Kidney (tissue), 14 donors: ENCODE data around the gene FAM76A. TPM values are rescaled to one million over a fixed set of nuclear protein-coding genes. Genes with fewer than 3 reads are reported as not detected.

ENCODE experiments used
- DNase-seq, 5 donors: peaks; one replicate each; pipeline ENCODE4 v3.0.0-alpha.2; 2013 to 2020
- FAIRE-seq: peaks from 2 replicates; lab custom pipeline; 2012; peaks lifted over from hg19 to GRCh38; lab: Jason Lieb, UNC
- H3K27ac ChIP-seq, 2 donors: one replicate each; pipeline ENCODE4 v1.7.0; 2013; ENCODE audit warnings: low read depth in 2 of 2, low read length in 2 of 2, inconsistent platforms in 1 of 2
- H3K27me3 ChIP-seq: one replicate; pipeline ENCODE4 v1.7.1; 2013; ENCODE audit warnings: low read length, inconsistent platforms; ENCODE audit not compliant: control insufficient read depth, insufficient read depth
- H3K36me3 ChIP-seq, 3 donors: one replicate each; pipeline versions ENCODE4 v1.7.0 to v1.7.1; 2013; ENCODE audit warnings: low read length in 3 of 3, control low read depth in 1 of 3, inconsistent platforms in 1 of 3; ENCODE audit not compliant: insufficient read depth in 3 of 3, control insufficient read depth in 2 of 3
- H3K4me1 ChIP-seq, 3 donors: one replicate each; pipeline versions ENCODE4 v1.7.0 to v1.7.1; 2013; ENCODE audit warnings: low read length in 3 of 3, inconsistent platforms in 1 of 3, low read depth in 1 of 3; ENCODE audit not compliant: control insufficient read depth in 2 of 3, insufficient read depth in 2 of 3
- H3K4me3 ChIP-seq, 3 donors: one replicate each; pipeline versions ENCODE4 v1.7.0 to v1.8.1; 2013; ENCODE audit warnings: low read length in 3 of 3, control low read depth in 1 of 3, inconsistent platforms in 1 of 3
- H3K9ac ChIP-seq, 3 donors: one replicate each; pipeline versions ENCODE4 v1.7.0 to v1.7.1; 2013; ENCODE audit warnings: low read length in 3 of 3, control low read depth in 1 of 3, inconsistent platforms in 1 of 3
- H3K9me3 ChIP-seq, 3 donors: one replicate each; pipeline versions ENCODE4 v1.7.0 to v1.7.1; 2013; ENCODE audit warnings: low read length in 3 of 3, control low read depth in 1 of 3, inconsistent platforms in 1 of 3; ENCODE audit not compliant: control insufficient read depth in 2 of 3, insufficient read depth in 1 of 3
- CTCF ChIP-seq: IDR thresholded peaks from 3 replicates; pipeline ENCODE4 v1.5.1; 2012; ENCODE audit warnings: mild to moderate bottlenecking, moderate library complexity, borderline replicate concordance; ENCODE audit not compliant: insufficient read depth; ENCODE audit errors: extremely low read depth
- intact Hi-C: fragments of 100-400 bp; cut with DNase I; formaldehyde crosslinking; loops from one replicate; pipeline ENCODE4 v1.11.1; 2022
- polyA plus RNA-seq: library from polyadenylated mRNA; stranded (reverse); fragments of 350-450 nt; fragmentation: Illumina TruSeq; extraction: RNeasy Lipid Tissue Mini Kit (QIAGEN cat#74804); gene quantifications from one replicate; pipeline ENCODE4 v1.2.3, GENCODE V29; 2014; ENCODE audit warnings: low read depth, low replicate concordance; ENCODE audit not compliant: insufficient read depth
- total RNA-seq: library from RNA; stranded (reverse); fragmentation: NEBNext Ultra II Directional; extraction: Animal tissue kit (Norgen Biotek cat#: 25700); gene quantifications from one replicate; pipeline ENCODE4 v1.2.1, GENCODE V29; 2021
- donor health status: control.
- donor health status: control.
- donor health status: control.
- donor health status: control.
- donor health status: control.
- donor health status: DM: yes; HTN: yes; CAD: no.
- donor health status: Normal renal cell carcinoma (clear cell type).

Gene FAM76A
- total and polyA plus RNA-seq, 2 donors from 2014 or later: 5.9 to 17.0 TPM

GRCh38 chr1:27736252-27736651 is 10.5 kb downstream of the FAM76A start:
- Histone ChIP-seq H3K9ac (no peak overlapping the region), H3K9me3 (no peaks in the 10 kb centered on the region), H3K27ac (no peak overlapping the region), H3K4me3 (no peak overlapping the region), H3K27me3 (no peaks in the 10 kb centered on the region), H3K4me1 (no peaks in the 10 kb centered on the region), H3K36me3 (peaks cover 2 to 8% (median 6%) of the 10 kb centered on the region in 3 donors)
- DNase-seq (no peak), FAIRE-seq (no peak)
- intact Hi-C loops: no loop called here
- no peak for TF ChIP-seq CTCF

GRCh38 chr1:27741121-27741520 is 15.4 kb downstream of the FAM76A start:
- no peaks in the 10 kb centered on the region for H3K27me3 ChIP-seq
- peaks cover 5 to 18% (median 17%) of the 10 kb centered on the region in 3 donors for H3K36me3 ChIP-seq
- FAIRE-seq (no peak), DNase-seq (no peak)
- no peak overlapping the region for H3K4me3 ChIP-seq
- no peaks in the 10 kb centered on the region for H3K4me1 ChIP-seq
- H3K9ac ChIP-seq: no peak overlapping the region
- TF ChIP-seq CTCF: no peak
- intact Hi-C loops: no loop called here
- no peak overlapping the region for H3K27ac ChIP-seq
- no peaks in the 10 kb centered on the region for H3K9me3 ChIP-seq

- intact Hi-C loops: no loop called here
- FAIRE-seq: no peak
- no peaks in the 10 kb centered on the region for H3K9me3 ChIP-seq
- H3K27me3 ChIP-seq: no peaks in the 10 kb centered on the region
- H3K27ac ChIP-seq: no peak overlapping the region
- TF ChIP-seq CTCF: no peak
- H3K36me3 ChIP-seq: peaks cover 3 to 26% (median 16%) of the 10 kb centered on the region in 3 donors
- DNase-seq: no peak
- H3K4me1 ChIP-seq: no peaks in the 10 kb centered on the region
- H3K9ac ChIP-seq: no peak overlapping the region
- H3K4me3 ChIP-seq: no peak overlapping the region
Measured at GRCh38 chr1:27744556-27744955, 18.8 kb downstream of the FAM76A start.

- H3K27me3 ChIP-seq: no peaks in the 10 kb centered on the region
- TF ChIP-seq CTCF: no peak
- FAIRE-seq (no peak), DNase-seq (no peak)
- H3K4me1 ChIP-seq: no peaks in the 10 kb centered on the region
- H3K36me3 ChIP-seq: peaks cover 6 to 35% (median 24%) of the 10 kb centered on the region in 3 donors
- H3K4me3 ChIP-seq: no peak overlapping the region
- H3K27ac ChIP-seq: no peak overlapping the region
- no peak overlapping the region for H3K9ac ChIP-seq
- intact Hi-C loops: no loop called here
- H3K9me3 ChIP-seq: no peaks in the 10 kb centered on the region
Measured at GRCh38 chr1:27745466-27745865, 19.7 kb downstream of the FAM76A start.
